H1 (cell line): ENCODE measurements around the gene SULF2. TPM values are rescaled to one million over a fixed set of nuclear protein-coding genes. Genes with fewer than 3 reads are reported as not detected.

Source experiments
- CTCF ChIA-PET: fragments of 300-600 bp; sonication (Branson Sonifier 250); formaldehyde crosslinking; loops from one replicate; lab custom pipeline; 2021; ENCODE audit not compliant: partially characterized antibody; lab: Charles Lee
- POLR2A ChIA-PET: fragments of 300-600 bp; sonication (Branson Sonifier 250); formaldehyde crosslinking; loops from one replicate; lab custom pipeline; 2021; ENCODE audit warnings: inconsistent platforms; ENCODE audit not compliant: partially characterized antibody; lab: Charles Lee
- DNase-seq, 2 experiments: peaks; one replicate each; pipeline versions ENCODE4 v3.0.0 to v3.0.0-alpha.2; 2010 to 2022; ENCODE audit warnings: low spot score in 2 of 2, low read depth in 1 of 2, mixed read lengths in 1 of 2
- FAIRE-seq: peaks from 2 replicates; lab custom pipeline; 2011; peaks lifted over from hg19 to GRCh38; lab: Jason Lieb, UNC
- H2AFZ ChIP-seq: 2 replicates; pipeline ENCODE4 v1.8.1; 2012; ENCODE audit warnings: low read length, inconsistent platforms
- H2AK5ac ChIP-seq: 2 replicates; pipeline ENCODE4 v1.6.1; 2013; ENCODE audit warnings: low read depth, low read length
- H2BK120ac ChIP-seq: replicated peaks from 2 replicates; pipeline ENCODE3; 2013; ENCODE audit warnings: low read depth, low read length, inconsistent platforms
- H2BK12ac ChIP-seq: 2 replicates; pipeline ENCODE4 v1.6.1; 2013; ENCODE audit warnings: low read depth, low read length
- H2BK15ac ChIP-seq: 2 replicates; pipeline ENCODE4 v1.6.1; 2013; ENCODE audit warnings: low read length
- H2BK20ac ChIP-seq: 2 replicates; pipeline ENCODE4 v1.6.1; 2013; ENCODE audit warnings: low read length
- H2BK5ac ChIP-seq: 2 replicates; pipeline ENCODE4 v1.6.1; 2013; ENCODE audit warnings: low read depth, low read length
- H3K14ac ChIP-seq: 2 replicates; pipeline ENCODE4 v1.6.1; 2013; ENCODE audit warnings: inconsistent platforms; ENCODE audit not compliant: insufficient read length
- H3K18ac ChIP-seq: 2 replicates; pipeline ENCODE4 v1.6.1; 2013; ENCODE audit warnings: low read length; ENCODE audit errors: extremely low read depth
- H3K23ac ChIP-seq: 2 replicates; pipeline ENCODE4 v1.6.1; 2013; ENCODE audit warnings: inconsistent platforms; ENCODE audit not compliant: insufficient read length
- H3K23me2 ChIP-seq: 2 replicates; pipeline ENCODE4 v1.6.1; 2013; ENCODE audit warnings: low read depth, low read length
- H3K27ac ChIP-seq: 2 replicates; pipeline ENCODE4 v1.6.1; 2011; ENCODE audit warnings: low read depth, low read length, inconsistent platforms
- H3K27me3 ChIP-seq, 4 experiments: replicated peaks in 1 of 4; 1 replicate in 1 of 4; 2 replicates in 3 of 4; pipeline versions ENCODE4 v1.6.1 to v1.8.1; 2011 to 2013; ENCODE audit warnings: low read length in 3 of 4, mild to moderate bottlenecking in 3 of 4, inconsistent platforms in 2 of 4, mixed read lengths in 2 of 4, moderate library complexity in 1 of 4; ENCODE audit not compliant: control insufficient read depth in 3 of 4, insufficient read depth in 3 of 4; ENCODE audit errors: extremely low read depth in 1 of 4
- H3K36me3 ChIP-seq, 4 experiments: 2 replicates each; pipeline versions ENCODE4 v1.6.1 to v1.8.1; 2011 to 2013; ENCODE audit warnings: mild to moderate bottlenecking in 4 of 4, low read length in 3 of 4, moderate library complexity in 2 of 4, control low read depth in 1 of 4, inconsistent platforms in 1 of 4; ENCODE audit not compliant: insufficient read depth in 4 of 4, control insufficient read depth in 2 of 4
- H3K4ac ChIP-seq: replicated peaks from 2 replicates; pipeline ENCODE3; 2013; ENCODE audit warnings: low read length, low read depth, mixed read lengths, inconsistent platforms; ENCODE audit not compliant: insufficient read length
- H3K4me1 ChIP-seq, 4 experiments: replicated peaks in 1 of 4; 1 replicate in 1 of 4; 2 replicates in 3 of 4; pipeline versions ENCODE4 v1.6.1 to v1.8.1; 2011 to 2013; ENCODE audit warnings: low read length in 3 of 4, inconsistent platforms in 2 of 4, mixed read lengths in 1 of 4; ENCODE audit not compliant: insufficient read depth in 4 of 4, control insufficient read depth in 3 of 4
- H3K4me2 ChIP-seq, 2 experiments: 2 replicates each; pipeline versions ENCODE4 v1.6.1 to v1.8.1; 2011 to 2013; ENCODE audit warnings: low read depth in 2 of 2, low read length in 2 of 2, control low read depth in 1 of 2, inconsistent platforms in 1 of 2, mild to moderate bottlenecking in 1 of 2; ENCODE audit not compliant: insufficient read depth in 1 of 2
- H3K4me3 ChIP-seq, 4 experiments: fragments of 200-600, 300-600 bp in 1 of 4; sonication (generic), shearing (Covaris generic), sonication (Bioruptor Twin) in 1 of 4; 2 replicates each; pipeline versions ENCODE4 v1.5.1 to v1.8.1; 2011 to 2016; ENCODE audit warnings: low read length in 4 of 4, low read depth in 3 of 4, control low read depth in 2 of 4, inconsistent platforms in 2 of 4, mild to moderate bottlenecking in 2 of 4, mixed read lengths in 1 of 4, moderate library complexity in 1 of 4; ENCODE audit not compliant: insufficient read depth in 2 of 4; ENCODE audit errors: extremely low read depth in 1 of 4
- H3K56ac ChIP-seq: replicated peaks from 2 replicates; pipeline ENCODE3; 2013; ENCODE audit warnings: low read depth, mild to moderate bottlenecking, mixed read lengths, low read length, inconsistent platforms; ENCODE audit not compliant: insufficient read length
- H3K79me1 ChIP-seq: 2 replicates; pipeline ENCODE4 v1.6.1; 2013; ENCODE audit warnings: low read depth, low read length, control low read depth
- H3K79me2 ChIP-seq, 2 experiments: 2 replicates each; pipeline versions ENCODE4 v1.6.1 to v1.8.1; 2012 to 2013; ENCODE audit warnings: low read length in 2 of 2, mild to moderate bottlenecking in 2 of 2, inconsistent platforms in 1 of 2; ENCODE audit not compliant: insufficient read depth in 2 of 2, control insufficient read depth in 1 of 2
- H3K9ac ChIP-seq, 4 experiments: replicated peaks in 1 of 4; 1 replicate in 1 of 4; 2 replicates in 3 of 4; pipeline versions ENCODE4 v1.6.1 to v1.8.1; 2011 to 2013; ENCODE audit warnings: low read depth in 3 of 4, low read length in 3 of 4, control low read depth in 2 of 4, mild to moderate bottlenecking in 2 of 4, moderate library complexity in 2 of 4, inconsistent platforms in 1 of 4; ENCODE audit errors: extremely low read depth in 1 of 4
- H3K9me3 ChIP-seq, 2 experiments: 2 replicates each; pipeline versions ENCODE4 v1.6.1 to v1.8.1; 2012 to 2013; ENCODE audit warnings: mild to moderate bottlenecking in 2 of 2, moderate library complexity in 2 of 2, control low read depth in 1 of 2, inconsistent platforms in 1 of 2, low read depth in 1 of 2, low read length in 1 of 2, mixed read lengths in 1 of 2; ENCODE audit not compliant: insufficient read depth in 2 of 2
- H4K20me1 ChIP-seq, 2 experiments: replicated peaks in 1 of 2; 2 replicates each; pipeline versions ENCODE3 to v1.8.1; 2011 to 2013; ENCODE audit warnings: inconsistent platforms in 2 of 2, low read length in 2 of 2, mild to moderate bottlenecking in 1 of 2; ENCODE audit not compliant: insufficient read depth in 2 of 2, control insufficient read depth in 1 of 2
- H4K5ac ChIP-seq: 2 replicates; pipeline ENCODE4 v1.6.1; 2013; ENCODE audit warnings: low read length, low read depth, mixed read lengths, inconsistent platforms; ENCODE audit not compliant: insufficient read length
- H4K8ac ChIP-seq: 2 replicates; pipeline ENCODE4 v1.8.0; 2013; ENCODE audit warnings: mild to moderate bottlenecking, moderate library complexity, low read length, inconsistent platforms; ENCODE audit not compliant: insufficient read depth; ENCODE audit errors: extremely low read depth
- H4K91ac ChIP-seq: replicated peaks from 2 replicates; pipeline ENCODE3; 2013; ENCODE audit warnings: low read length, mixed read lengths, inconsistent platforms; ENCODE audit not compliant: insufficient read length
- EGR1 ChIP-seq: IDR thresholded peaks from 2 replicates; pipeline ENCODE4 v1.6.1; 2011; ENCODE audit warnings: low read depth, low read length, borderline replicate concordance
- GABPA ChIP-seq: IDR thresholded peaks from 2 replicates; pipeline ENCODE4 v1.6.1; 2011; ENCODE audit warnings: mild to moderate bottlenecking, low read length, moderate library complexity, borderline replicate concordance; ENCODE audit not compliant: insufficient read depth
- JUN ChIP-seq: IDR thresholded peaks from 2 replicates; pipeline ENCODE4 v1.6.1; 2011; ENCODE audit warnings: low read depth, mild to moderate bottlenecking, improper control_type of control experiment, low read length
- JUND ChIP-seq: IDR thresholded peaks from 2 replicates; pipeline ENCODE4 v1.6.1; 2011; ENCODE audit warnings: mild to moderate bottlenecking, improper control_type of control experiment, low read length
- MAFK ChIP-seq: IDR thresholded peaks from 2 replicates; pipeline ENCODE4 v1.6.1; 2012; ENCODE audit warnings: low read depth, mild to moderate bottlenecking, improper control_type of control experiment, low read length
- RAD21 ChIP-seq, 2 experiments: IDR thresholded peaks in 1 of 2; conservative IDR thresholded peaks in 1 of 2; 2 replicates each; pipeline ENCODE4 v1.6.1; 2011; ENCODE audit warnings: low read depth in 2 of 2, low read length in 2 of 2, improper control_type of control experiment in 1 of 2, inconsistent platforms in 1 of 2, mild to moderate bottlenecking in 1 of 2, moderate library complexity in 1 of 2
- WGBS, 2 experiments: shearing (Covaris generic) in 1 of 2; methylation state at CpG; one replicate each; pipeline versions ENCODE4 v1.1.6 to v1.1.7; 2013 to 2015; ENCODE audit warnings: low lambda C conversion rate in 2 of 2, mixed read lengths in 2 of 2, inconsistent platforms in 1 of 2, low coverage in 1 of 2, missing lambda C conversion rate in 1 of 2; ENCODE audit not compliant: insufficient replicate concordance in 2 of 2, insufficient coverage in 1 of 2, insufficient read length in 1 of 2; ENCODE audit errors: extremely low coverage in 1 of 2, missing lambda C conversion rate in 1 of 2; 5-methylcytosine and 5-hydroxymethylcytosine counted together
- polyA plus RNA-seq, 7 experiments: library from polyadenylated mRNA; depleted of rRNA in 3 of 7; stranded (reverse) in 5 of 7; unstranded in 2 of 7; fragments of >200 nt in 5 of 7; fragments of 200-250 nt in 2 of 7; gene quantifications; 1 replicate in 5 of 7; 2 replicates in 1 of 7; 4 replicates in 1 of 7; pipeline versions ENCODE4 v1.2.1 to v1.2.3, GENCODE V29; 2011 to 2013; ENCODE audit warnings: missing spikeins in 2 of 7, mixed read lengths in 2 of 7
- total RNA-seq: library from RNA; stranded (reverse); fragmentation: NEBNext Ultra II Directional; extraction: Animal tissue kit (Norgen Biotek cat#: 25700); gene quantifications from 2 replicates; pipeline ENCODE4 v1.2.1, GENCODE V29; 2021
- TF ChIP-seq, protein P1 (sequence below): IDR thresholded peaks from 2 replicates; pipeline ENCODE4 v1.6.1; 2012; ENCODE audit warnings: inconsistent platforms
- TF ChIP-seq, protein P2 (sequence below), 3 experiments: IDR thresholded peaks; 1 replicate in 2 of 3; 2 replicates in 1 of 3; pipeline versions ENCODE4 v1.5.1 to v1.6.1; 2011; ENCODE audit warnings: low read length in 3 of 3, mild to moderate bottlenecking in 3 of 3, inconsistent platforms in 2 of 3, low read depth in 1 of 3, moderate library complexity in 1 of 3; ENCODE audit not compliant: insufficient read depth in 1 of 3; ENCODE audit errors: control extremely low read depth in 1 of 3

The SULF2 gene
- total and polyA plus RNA-seq, 2 of the 8 experiments (the other 6 are each of a cell fraction or from before 2014, with no cell fraction given) = 15.7 to 28.2 TPM

DNA sequence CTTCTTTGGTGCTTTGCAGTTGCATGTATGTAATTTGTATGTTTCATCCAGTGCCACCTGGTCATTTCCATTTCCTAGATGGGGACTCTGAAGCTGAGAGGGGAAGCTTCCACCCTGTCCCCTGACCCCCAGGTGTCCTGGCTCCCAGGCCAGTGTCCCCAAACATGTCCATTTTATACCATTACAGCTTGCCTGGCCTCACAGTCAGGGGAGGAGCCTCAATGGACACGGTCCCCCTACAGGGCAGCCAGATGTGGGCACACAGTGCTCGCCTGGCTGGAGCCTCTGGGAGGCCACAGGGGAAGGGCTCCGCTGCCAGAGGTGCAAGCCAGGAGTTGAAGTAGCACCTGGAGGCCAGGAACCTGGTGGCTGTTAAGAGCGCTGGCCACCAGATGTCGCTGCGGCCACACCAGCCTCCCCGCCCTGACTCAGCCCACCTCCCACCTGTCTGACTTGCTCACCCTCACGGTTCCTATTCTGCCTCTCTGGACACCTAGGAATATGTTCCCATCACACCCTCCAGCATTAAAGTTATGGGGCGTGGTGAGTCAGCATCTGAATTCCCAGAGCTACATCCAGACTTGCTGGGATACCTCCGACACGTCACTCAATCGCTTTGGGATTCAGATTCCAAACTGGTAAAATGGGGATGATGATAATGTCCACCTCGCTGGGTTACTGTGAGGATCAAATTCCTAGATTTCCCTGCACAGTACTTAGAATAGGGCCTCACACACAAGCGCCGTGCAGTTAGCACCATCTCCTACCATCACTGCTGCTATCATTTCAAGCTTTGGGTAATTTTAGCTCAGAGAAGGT lies 107.4 kb downstream of the SULF2 start:
- Histone ChIP-seq H3K14ac (no peak overlapping the region), H3K18ac (no peak overlapping the region), H3K36me3 (no peaks in the 10 kb centered on the region), H3K4me2 (no peak overlapping the region), H2BK20ac (no peak overlapping the region), H3K23me2 (no peaks in the 10 kb centered on the region), H2BK120ac (no peak overlapping the region), H2AFZ (no peak overlapping the region), H4K5ac (no peak overlapping the region), H3K4me3 (no peak overlapping the region), H3K27ac (no peak overlapping the region), H2BK15ac (no peak overlapping the region), H2BK12ac (no peak overlapping the region), H3K23ac (no peak overlapping the region), H3K56ac (no peak overlapping the region), H3K9ac (no peak overlapping the region), H4K91ac (no peak overlapping the region), H4K8ac (no peak overlapping the region), H3K9me3 (no peaks in the 10 kb centered on the region), H4K20me1 (peaks cover 0 to 2% of the 10 kb centered on the region in 2 experiments), H3K27me3 (no peaks in the 10 kb centered on the region), H2BK5ac (no peak overlapping the region), H3K4me1 (peaks cover 0 to 7% (median 2%) of the 10 kb centered on the region in 4 experiments; a peak in 5 of 7 replicates), H2AK5ac (no peak overlapping the region), H3K4ac (no peak overlapping the region), H3K79me2 (no peaks in the 10 kb centered on the region), H3K79me1 (no peaks in the 10 kb centered on the region)
- ChIA-PET POLR2A (no interaction called here), CTCF (interaction anchor here (0.6 to 9.7 kb wide), 51 partner anchors 8 to 946 kb away, joined by 3 to 92 read pairs (median 4); no protein-coding TSS in a partner anchor)
- WGBS, 2 experiments = 43% methylated on average over 14 of the region's 15 CpGs; no CpG with 5 or more reads in 1 of the 2 experiments
- peak; percentile 59 to 89 for DNase-seq
- FAIRE-seq = no peak
- no peak for TF ChIP-seq JUN
- TF ChIP-seq JUND = peak; percentile 56; the same call in 1 of the 2 replicates
- TF ChIP-seq, protein P1, sequence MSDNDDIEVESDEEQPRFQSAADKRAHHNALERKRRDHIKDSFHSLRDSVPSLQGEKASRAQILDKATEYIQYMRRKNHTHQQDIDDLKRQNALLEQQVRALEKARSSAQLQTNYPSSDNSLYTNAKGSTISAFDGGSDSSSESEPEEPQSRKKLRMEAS = peak; percentile 43; the same call in 1 of the 2 replicates
- no peak for TF ChIP-seq GABPA
- no peak for TF ChIP-seq EGR1
- TF ChIP-seq MAFK = peak; percentile 15; the same call in 1 of the 2 replicates
- TF ChIP-seq, protein P2, sequence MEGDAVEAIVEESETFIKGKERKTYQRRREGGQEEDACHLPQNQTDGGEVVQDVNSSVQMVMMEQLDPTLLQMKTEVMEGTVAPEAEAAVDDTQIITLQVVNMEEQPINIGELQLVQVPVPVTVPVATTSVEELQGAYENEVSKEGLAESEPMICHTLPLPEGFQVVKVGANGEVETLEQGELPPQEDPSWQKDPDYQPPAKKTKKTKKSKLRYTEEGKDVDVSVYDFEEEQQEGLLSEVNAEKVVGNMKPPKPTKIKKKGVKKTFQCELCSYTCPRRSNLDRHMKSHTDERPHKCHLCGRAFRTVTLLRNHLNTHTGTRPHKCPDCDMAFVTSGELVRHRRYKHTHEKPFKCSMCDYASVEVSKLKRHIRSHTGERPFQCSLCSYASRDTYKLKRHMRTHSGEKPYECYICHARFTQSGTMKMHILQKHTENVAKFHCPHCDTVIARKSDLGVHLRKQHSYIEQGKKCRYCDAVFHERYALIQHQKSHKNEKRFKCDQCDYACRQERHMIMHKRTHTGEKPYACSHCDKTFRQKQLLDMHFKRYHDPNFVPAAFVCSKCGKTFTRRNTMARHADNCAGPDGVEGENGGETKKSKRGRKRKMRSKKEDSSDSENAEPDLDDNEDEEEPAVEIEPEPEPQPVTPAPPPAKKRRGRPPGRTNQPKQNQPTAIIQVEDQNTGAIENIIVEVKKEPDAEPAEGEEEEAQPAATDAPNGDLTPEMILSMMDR (IDR thresholded peaks at IDR 0.05; ENCODE audit: control extremely low read depth in 1 of 3, insufficient read depth in 1 of 3, low read depth in 1 of 3, low read length in 3 of 3) = peak; percentile 93 to 97 (median 95)
- peak; percentile 94 to 96 for TF ChIP-seq RAD21 (IDR thresholded peaks at IDR 0.05 in 1 of 2, conservative IDR thresholded peaks at IDR 0.05 in 1 of 2; ENCODE audit: low read depth in 2 of 2, low read length in 2 of 2)
